NAMALWA (cell line): ENCODE data around the gene EPB42.

Experiments
- DNase-seq: peaks from one replicate; pipeline ENCODE4 v3.0.0-alpha.2; 2015; ENCODE audit warnings: low spot score

Gene EPB42

GRCh38 chr15:43220991-43221403, at the start of gene EPB42:
EPB42 (minus strand) TSS chr15:43221018; CDS start chr15:43220825, 193 bp downstream.
- DNase-seq, result no peak

DNA sequence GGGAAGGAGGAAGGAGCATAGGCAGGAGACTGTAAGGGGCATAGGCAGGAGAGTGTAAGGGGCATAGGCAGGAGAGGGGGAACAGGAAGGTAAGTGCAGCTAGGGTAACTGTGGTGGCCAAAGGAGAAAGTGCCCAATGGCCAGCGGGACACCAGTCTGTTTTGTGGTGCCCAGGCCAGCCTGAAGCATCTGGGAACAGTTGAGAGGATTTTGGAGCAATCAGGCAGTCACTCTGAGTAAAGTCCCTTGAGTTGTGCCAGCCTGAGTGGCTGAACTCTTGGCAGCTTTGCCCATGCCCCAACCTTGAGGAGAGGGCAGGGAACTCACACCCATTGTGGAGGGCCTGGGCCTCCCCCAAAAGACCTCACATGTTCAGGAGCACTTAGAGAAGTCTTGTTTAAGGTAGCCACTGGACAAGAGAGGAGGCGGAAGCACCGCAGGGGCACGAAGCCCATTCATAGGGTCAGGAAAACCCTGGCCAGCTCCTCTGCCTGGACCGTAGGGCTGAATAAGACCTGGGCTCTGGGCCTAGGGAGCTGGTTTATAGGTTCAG, 49.4 kb upstream of the EPB42 start:
- DNase-seq, result no peak

DNA sequence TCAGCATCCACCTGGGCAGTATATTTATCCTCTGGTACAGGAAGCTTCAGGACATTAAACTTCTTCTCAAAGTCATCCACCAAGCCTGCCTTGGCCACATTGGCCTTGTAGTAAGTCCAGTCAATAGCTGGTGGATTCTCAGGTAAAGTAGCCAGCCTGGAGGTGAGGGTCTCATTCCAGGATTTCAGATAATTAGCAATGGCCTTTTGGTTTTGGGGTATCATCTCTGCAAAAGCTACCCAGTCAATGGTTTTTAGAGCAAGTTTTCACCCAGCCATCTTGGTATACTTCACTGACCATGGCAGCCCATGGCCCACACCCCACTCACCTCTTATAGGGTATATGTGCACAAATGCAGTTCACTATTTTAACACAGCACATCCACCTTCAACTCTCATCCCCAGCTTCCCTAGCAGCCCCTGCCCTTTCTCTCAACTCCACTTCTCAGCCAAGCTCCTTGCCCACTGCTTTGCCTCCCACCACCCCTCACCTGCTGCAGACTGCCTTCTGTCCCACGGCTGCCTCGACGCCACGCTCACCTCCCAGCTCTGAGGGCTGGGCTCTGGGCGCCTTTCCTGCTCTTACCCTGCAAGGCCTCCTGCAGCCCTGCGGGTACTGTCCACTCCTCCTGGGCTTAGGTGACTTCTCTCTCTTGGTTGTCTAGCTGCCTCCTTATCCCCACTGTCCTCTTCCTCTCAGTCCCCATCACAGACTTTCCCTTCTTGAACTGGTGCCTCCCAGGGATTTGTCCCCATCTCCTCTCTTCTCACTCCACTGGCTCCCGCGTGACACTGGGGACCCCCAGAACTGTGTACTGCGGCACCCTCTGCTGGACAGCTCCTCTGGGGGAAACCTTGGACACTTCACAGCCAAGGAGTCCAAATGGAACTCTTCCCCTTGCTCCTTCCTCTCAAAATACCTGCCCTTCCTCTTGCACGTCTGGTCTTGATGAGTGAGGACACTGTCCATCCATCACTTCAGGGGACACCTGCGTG, 47.6 kb upstream of the EPB42 start:
- DNase-seq, result no peak

- no peak for DNase-seq
Measured at GRCh38 chr15:43267439-43267838, 46.6 kb upstream of the EPB42 start.

GRCh38 chr15:43266834-43267233, 46.0 kb upstream of the EPB42 start, which contains the start of gene TGM5:
TGM5 (minus strand) TSS chr15:43266928; CDS start chr15:43266849, 79 bp downstream.
- no peak for DNase-seq

DNA sequence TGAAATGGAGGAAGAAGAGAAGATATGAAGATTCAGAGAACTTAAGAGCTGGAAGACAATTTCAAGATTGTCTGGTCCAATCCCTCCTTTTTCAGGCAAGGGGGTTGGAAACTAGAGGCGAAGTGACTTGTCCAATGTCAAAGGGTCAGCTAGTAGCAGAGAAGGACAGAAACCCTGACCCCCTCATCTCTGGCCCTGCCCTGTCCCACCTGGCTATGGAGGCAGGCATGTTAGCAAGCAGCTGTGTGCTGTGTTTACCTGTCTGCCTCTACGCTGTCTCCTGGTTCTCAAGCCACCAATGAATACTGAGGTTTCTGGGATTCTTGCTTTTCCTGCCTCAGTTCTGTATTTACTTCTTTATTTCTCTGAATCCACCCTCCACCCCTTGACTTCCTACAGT, 45.6 kb upstream of the EPB42 start:
- no peak for DNase-seq

DNA sequence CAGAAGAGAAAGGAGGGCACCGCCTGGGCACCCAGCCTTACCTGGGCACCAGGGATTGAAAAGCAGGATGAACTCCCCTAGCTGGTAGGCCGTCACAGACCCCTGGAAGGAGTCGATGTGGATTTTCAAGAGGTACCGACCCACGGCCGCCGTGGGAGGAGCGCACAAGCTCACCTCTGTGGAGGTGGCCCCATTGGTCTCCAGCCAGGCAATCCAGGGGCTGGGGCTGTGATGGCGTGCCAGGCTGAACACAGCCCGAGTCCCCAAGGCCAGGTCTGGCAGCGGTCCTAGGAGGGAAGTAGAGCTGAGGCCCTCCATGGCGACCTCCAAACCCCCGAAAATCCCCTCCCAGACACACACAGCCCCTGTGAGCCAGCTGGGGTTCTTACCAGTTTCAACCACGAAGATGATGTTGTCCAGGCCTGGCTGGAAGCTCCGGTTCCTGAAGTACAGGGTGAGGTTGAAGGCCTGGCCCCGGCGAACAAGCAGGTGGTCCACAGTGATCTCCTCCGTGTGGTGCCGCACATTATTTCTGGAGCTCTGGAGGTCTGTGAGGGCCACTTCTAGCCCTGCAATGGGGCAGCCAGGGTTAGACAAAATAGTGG, 39.3 kb upstream of the EPB42 start:
- DNase-seq, result no peak

DNA sequence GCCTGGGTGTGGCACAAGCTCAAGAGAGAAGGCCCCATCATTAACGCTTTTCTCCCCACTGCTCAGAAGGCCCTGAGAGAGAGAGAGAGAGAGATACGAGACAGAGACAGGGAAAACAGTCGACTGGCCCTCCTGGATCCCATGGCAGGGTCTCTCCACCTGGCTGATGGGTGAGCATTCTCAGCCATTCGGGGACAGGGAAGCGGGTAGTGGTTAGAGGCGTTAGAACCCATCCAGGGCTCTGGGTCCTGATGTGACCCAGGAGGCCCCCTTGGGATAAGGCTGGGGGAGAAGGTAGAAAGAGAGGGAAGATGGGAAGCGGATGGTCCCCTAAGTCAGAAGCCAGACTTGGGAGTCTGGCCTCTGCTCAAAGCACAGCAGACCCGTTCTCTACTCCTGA, 38.0 kb upstream of the EPB42 start:
- no peak for DNase-seq

DNA sequence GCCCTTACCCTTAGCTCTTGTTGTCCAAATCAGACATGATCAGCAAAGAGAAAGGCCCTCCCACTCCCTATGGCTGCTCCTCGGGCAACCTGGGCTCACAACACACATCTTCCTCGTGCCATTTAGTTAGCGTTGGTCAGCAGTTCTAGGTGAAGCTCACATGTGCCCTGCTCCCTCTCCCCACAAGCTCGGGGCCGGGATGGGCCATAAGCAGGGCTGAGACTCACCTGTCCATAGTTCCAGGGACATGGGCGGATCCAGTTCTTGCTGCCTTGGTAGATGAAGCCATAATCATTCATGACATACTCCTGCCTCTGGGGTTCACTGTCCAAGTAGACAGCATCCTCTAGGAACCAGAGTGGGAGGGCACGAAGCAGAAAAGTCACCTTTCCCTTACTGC, 35.5 kb upstream of the EPB42 start:
- no peak for DNase-seq

DNA sequence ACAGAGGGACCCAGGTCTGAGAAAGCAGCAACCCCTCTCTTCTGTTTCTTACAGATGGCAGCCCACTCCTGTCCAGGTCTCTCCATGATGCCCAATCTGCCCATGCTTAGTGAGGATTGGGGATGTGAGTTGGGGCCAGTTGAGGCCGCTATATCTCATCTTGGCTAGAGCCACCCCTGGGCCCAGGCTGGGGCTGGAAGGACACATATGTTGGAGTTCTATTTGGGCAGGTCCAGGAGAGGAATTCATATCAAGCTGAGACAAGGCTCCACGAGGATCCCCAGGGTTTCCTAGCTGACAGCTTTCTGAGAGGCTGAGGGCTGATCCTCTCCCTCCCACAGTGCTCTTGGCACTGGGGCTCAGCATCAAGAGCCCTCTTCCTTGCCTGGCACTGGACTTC, 34.6 kb upstream of the EPB42 start:
- DNase-seq, result no peak

DNA sequence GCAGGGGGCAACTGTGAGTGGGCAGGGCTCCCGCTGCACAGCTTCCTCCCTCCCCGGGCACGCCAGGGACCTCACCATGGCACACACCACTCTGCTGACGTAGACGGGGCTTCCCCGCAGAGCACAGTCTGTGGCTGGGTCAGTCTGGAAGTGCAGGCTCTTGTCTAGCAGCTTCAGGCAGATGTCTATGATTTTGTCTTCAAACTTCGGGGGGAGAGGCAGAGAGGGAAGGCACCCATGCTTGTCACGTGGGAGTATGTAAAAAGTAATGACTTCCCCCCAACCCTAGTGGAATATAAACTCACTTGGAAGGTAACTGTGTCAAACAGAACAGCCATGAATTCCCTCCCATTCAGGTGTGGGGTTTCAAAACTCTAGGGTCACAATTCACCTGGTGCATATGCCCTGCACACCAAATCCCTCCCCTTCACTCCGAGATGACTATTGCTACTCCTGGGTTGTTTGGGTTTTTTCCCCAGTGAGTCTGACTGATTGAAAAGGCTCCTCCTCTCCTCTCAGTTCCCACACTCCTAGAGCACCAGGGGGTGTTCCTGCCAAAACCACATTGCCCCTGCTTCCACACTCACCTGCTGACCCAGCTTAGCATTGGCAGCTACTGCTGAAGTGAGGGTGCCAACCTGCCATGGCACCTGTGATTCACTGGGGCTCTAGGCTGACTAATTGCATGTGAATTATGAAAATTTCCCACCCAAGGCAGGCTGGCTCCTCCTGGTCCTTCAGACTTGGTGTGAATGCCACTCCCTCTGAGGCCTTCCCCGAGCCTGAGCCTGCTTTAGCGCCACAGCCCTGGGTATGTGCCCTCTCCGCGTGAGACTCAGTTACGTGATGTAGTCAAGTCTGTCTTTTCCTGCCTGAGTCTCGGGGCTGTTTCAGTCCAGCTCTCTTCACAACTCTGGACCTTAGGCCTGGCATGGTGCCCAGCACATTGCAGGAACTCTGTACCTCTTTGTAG, 32.9 kb upstream of the EPB42 start:
- no peak for DNase-seq

DNA sequence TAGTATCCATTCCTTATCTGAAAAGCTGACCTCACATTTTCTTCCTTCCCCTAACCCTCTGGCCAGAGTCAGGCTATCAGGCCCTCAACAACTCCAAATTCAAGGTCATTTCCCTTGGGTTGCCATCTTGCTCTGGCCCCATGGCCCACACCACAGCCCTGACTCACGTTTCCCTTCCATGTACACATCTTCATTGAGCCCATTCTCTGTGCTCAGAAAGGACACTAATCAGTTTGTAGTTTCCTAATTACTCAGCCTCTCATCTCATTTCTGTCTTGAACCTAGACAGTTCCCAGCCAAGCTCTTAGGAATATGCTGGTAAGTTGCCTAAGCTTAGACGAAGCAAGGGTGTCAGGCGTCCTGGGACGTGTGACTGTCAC, 31.0 kb upstream of the EPB42 start:
- DNase-seq, result no peak

GRCh38 chr15:43251185-43251870, 30.5 kb upstream of the EPB42 start:
- DNase-seq, result no peak

- DNase-seq, result no peak
Measured at GRCh38 chr15:43250785-43251184, 30.0 kb upstream of the EPB42 start.

- DNase-seq, result no peak
Measured at GRCh38 chr15:43249699-43250203, 28.9 kb upstream of the EPB42 start.

DNA sequence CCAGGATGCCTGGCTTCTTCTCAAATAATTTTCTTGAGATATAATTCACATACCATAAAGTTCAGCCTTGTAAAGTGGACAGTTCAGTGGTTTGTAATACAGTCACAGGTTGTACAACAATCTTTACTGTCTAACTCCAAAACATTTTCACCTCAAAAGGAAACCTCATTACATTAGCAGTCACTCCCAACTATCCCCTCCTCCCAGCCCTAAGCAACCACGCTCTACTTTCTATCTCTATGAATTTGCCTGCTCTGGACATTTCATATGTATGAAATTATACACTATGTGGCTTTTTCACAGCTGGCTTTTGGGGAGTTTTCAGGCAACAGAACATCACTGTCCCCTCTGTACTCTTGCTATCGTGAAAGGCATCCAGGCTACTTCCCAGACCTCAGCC, 28.4 kb upstream of the EPB42 start:
- DNase-seq, result no peak

- DNase-seq, result no peak
Measured at GRCh38 chr15:43246261-43246774, 25.5 kb upstream of the EPB42 start.

GRCh38 chr15:43244092-43244491, 23.3 kb upstream of the EPB42 start:
- no peak for DNase-seq

- no peak for DNase-seq
Measured at GRCh38 chr15:43243020-43243645, 22.3 kb upstream of the EPB42 start.

- no peak for DNase-seq
Measured at GRCh38 chr15:43242616-43243015, 21.8 kb upstream of the EPB42 start.
